H9 (cell line): ENCODE results near the gene SMYD1. TPM values are rescaled to one million over a fixed set of nuclear protein-coding genes. Genes with fewer than 3 reads are reported as not detected.

Experiments used
- DNase-seq: peaks from one replicate; pipeline ENCODE4 v3.0.0-alpha.2; 2017
- H2AFZ ChIP-seq: one replicate; pipeline ENCODE4 v1.6.1; 2013; ENCODE audit warnings: mild to moderate bottlenecking, low read length, control low read depth, moderate library complexity
- H2AK5ac ChIP-seq: 2 replicates; pipeline ENCODE4 v1.6.1; 2013; ENCODE audit warnings: low read length, control low read depth, mixed read lengths; ENCODE audit not compliant: insufficient read length
- H2BK120ac ChIP-seq: one replicate; pipeline ENCODE4 v1.6.1; 2013; ENCODE audit warnings: low read depth, mild to moderate bottlenecking, low read length, control low read depth, inconsistent platforms; ENCODE audit not compliant: poor library complexity, severe bottlenecking
- H2BK12ac ChIP-seq: 2 replicates; pipeline ENCODE4 v1.6.1; 2013; ENCODE audit warnings: low read length, control low read depth, mixed read lengths, low read depth; ENCODE audit not compliant: insufficient read length
- H2BK15ac ChIP-seq: 2 replicates; pipeline ENCODE4 v1.6.1; 2013; ENCODE audit warnings: low read depth, low read length, control low read depth
- H2BK20ac ChIP-seq: one replicate; pipeline ENCODE4 v1.6.1; 2013; ENCODE audit warnings: low read depth, mild to moderate bottlenecking, low read length, control low read depth, inconsistent platforms; ENCODE audit not compliant: poor library complexity, severe bottlenecking
- H2BK5ac ChIP-seq: 2 replicates; pipeline ENCODE4 v1.6.1; 2013; ENCODE audit warnings: low read length, control low read depth, mixed read lengths; ENCODE audit not compliant: insufficient read length
- H3K14ac ChIP-seq: 2 replicates; pipeline ENCODE4 v1.6.1; 2013; ENCODE audit warnings: low read length, control low read depth; ENCODE audit not compliant: insufficient read depth
- H3K18ac ChIP-seq: 2 replicates; pipeline ENCODE4 v1.6.1; 2013; ENCODE audit warnings: low read depth, mild to moderate bottlenecking, mixed read lengths, low read length, control low read depth; ENCODE audit not compliant: insufficient read length
- H3K23ac ChIP-seq: 2 replicates; pipeline ENCODE4 v1.6.1; 2013; ENCODE audit warnings: low read length, control low read depth, mixed read lengths, low read depth; ENCODE audit not compliant: insufficient read length
- H3K23me2 ChIP-seq: 2 replicates; pipeline ENCODE4 v1.6.1; 2013; ENCODE audit warnings: low read depth, mild to moderate bottlenecking, mixed read lengths, low read length, control low read depth; ENCODE audit not compliant: insufficient read length, poor library complexity, severe bottlenecking
- H3K27ac ChIP-seq: 2 replicates; pipeline ENCODE4 v1.5.1; 2013; ENCODE audit warnings: low read length, control low read depth, mixed read lengths, low read depth; ENCODE audit not compliant: insufficient read length
- H3K27me3 ChIP-seq: 2 replicates; pipeline ENCODE4 v1.6.1; 2013; ENCODE audit warnings: low read length, control low read depth, inconsistent platforms; ENCODE audit not compliant: insufficient read depth
- H3K4ac ChIP-seq: 2 replicates; pipeline ENCODE4 v1.6.1; 2013; ENCODE audit warnings: low read depth, mild to moderate bottlenecking, control low read depth, inconsistent platforms, low read length, moderate library complexity
- H3K4me1 ChIP-seq: 2 replicates; pipeline ENCODE4 v1.6.1; 2013; ENCODE audit warnings: low read length, control low read depth, inconsistent platforms; ENCODE audit not compliant: insufficient read depth
- H3K4me2 ChIP-seq: 2 replicates; pipeline ENCODE4 v1.6.1; 2013; ENCODE audit warnings: low read length, control low read depth, mixed read lengths; ENCODE audit not compliant: insufficient read length, insufficient read depth
- H3K56ac ChIP-seq: 2 replicates; pipeline ENCODE4 v1.6.1; 2013; ENCODE audit warnings: low read depth, mild to moderate bottlenecking, mixed read lengths, low read length, control low read depth; ENCODE audit not compliant: insufficient read length
- H3K79me1 ChIP-seq: 2 replicates; pipeline ENCODE4 v1.6.1; 2013; ENCODE audit warnings: low read depth, mild to moderate bottlenecking, moderate library complexity, low read length, control low read depth, inconsistent platforms; ENCODE audit not compliant: insufficient read depth, poor library complexity, severe bottlenecking
- H3K79me2 ChIP-seq: 2 replicates; pipeline ENCODE4 v1.6.1; 2013; ENCODE audit warnings: low read length, control low read depth, inconsistent platforms; ENCODE audit not compliant: insufficient read depth
- H3K9ac ChIP-seq: 2 replicates; pipeline ENCODE4 v1.6.1; 2013; ENCODE audit warnings: low read length, control low read depth, mixed read lengths; ENCODE audit not compliant: insufficient read length; ENCODE audit errors: extremely low read depth
- H3K9me3 ChIP-seq: one replicate; pipeline ENCODE4 v1.6.1; 2013; ENCODE audit warnings: low read depth, low read length, inconsistent platforms; ENCODE audit not compliant: control insufficient read depth
- H3T11ph ChIP-seq: one replicate; pipeline ENCODE4 v1.6.1; 2013; ENCODE audit warnings: mild to moderate bottlenecking, low read length, control low read depth, inconsistent platforms
- H4K20me1 ChIP-seq: one replicate; pipeline ENCODE4 v1.6.1; 2013; ENCODE audit not compliant: control insufficient read depth, insufficient read length, insufficient read depth
- H4K5ac ChIP-seq: 2 replicates; pipeline ENCODE4 v1.6.1; 2013; ENCODE audit warnings: low read depth, mild to moderate bottlenecking, mixed read lengths, low read length, control low read depth; ENCODE audit not compliant: insufficient read length
- H4K8ac ChIP-seq: replicated peaks from 2 replicates; pipeline ENCODE4 v1.6.1; 2013; ENCODE audit warnings: low read length, control low read depth, mixed read lengths, low read depth; ENCODE audit not compliant: insufficient read length
- H4K91ac ChIP-seq: 2 replicates; pipeline ENCODE4 v1.6.1; 2013; ENCODE audit warnings: low read depth, mild to moderate bottlenecking, moderate library complexity, mixed read lengths, low read length, control low read depth; ENCODE audit not compliant: insufficient read length
- H3K27ac Mint-ChIP-seq, 3 experiments: 2 replicates in 2 of 3; 3 replicates in 1 of 3; pipeline ENCODE4 v1.8.0; 2020 to 2021; ENCODE audit warnings: mixed read lengths in 3 of 3, mild to moderate bottlenecking in 1 of 3, moderate library complexity in 1 of 3
- H3K27me3 Mint-ChIP-seq: 2 replicates; pipeline ENCODE4 v1.8.0; 2021; ENCODE audit warnings: low read depth, mild to moderate bottlenecking, moderate library complexity, mixed read lengths
- H3K36me3 Mint-ChIP-seq, 3 experiments: 2 replicates in 2 of 3; 3 replicates in 1 of 3; pipeline ENCODE4 v1.8.0; 2020 to 2021; ENCODE audit warnings: low read depth in 3 of 3, mixed read lengths in 3 of 3; ENCODE audit not compliant: insufficient read depth in 1 of 3
- H3K4me1 Mint-ChIP-seq, 2 experiments: 2 replicates each; pipeline ENCODE4 v1.8.0; 2020; ENCODE audit warnings: mixed read lengths in 2 of 2
- H3K4me3 Mint-ChIP-seq, 2 experiments: 2 replicates in 1 of 2; 3 replicates in 1 of 2; pipeline ENCODE4 v1.8.0; 2020 to 2021; ENCODE audit warnings: mild to moderate bottlenecking in 2 of 2, mixed read lengths in 2 of 2, moderate library complexity in 1 of 2
- H3K9me3 Mint-ChIP-seq, 2 experiments: 2 replicates in 1 of 2; 3 replicates in 1 of 2; pipeline ENCODE4 v1.8.0; 2020; ENCODE audit warnings: mild to moderate bottlenecking in 2 of 2, mixed read lengths in 2 of 2, moderate library complexity in 1 of 2
- WGBS: extraction: QIAGEN DNeasy Blood & Tissue Kit; methylation state at CpG from one replicate; pipeline ENCODE4 v1.1.7; 2013; ENCODE audit warnings: missing lambda C conversion rate, low lambda C conversion rate, mixed read lengths; ENCODE audit not compliant: insufficient read length; ENCODE audit errors: extremely low coverage; 5-methylcytosine and 5-hydroxymethylcytosine counted together
- total RNA-seq: library from RNA; stranded (reverse); gene quantifications from 2 replicates; pipeline ENCODE4 v1.2.1, GENCODE V29; 2021
- TF ChIP-seq, protein P1 (sequence below): fragments of 200-600 bp; sonication (generic); conservative IDR thresholded peaks from 3 replicates; pipeline ENCODE4 v1.8.0; 2021; ENCODE audit warnings: antibody characterized with exemption, mild to moderate bottlenecking

SMYD1 gene
- total RNA-seq, 1 experiment from 2014 or later: not detected

DNA sequence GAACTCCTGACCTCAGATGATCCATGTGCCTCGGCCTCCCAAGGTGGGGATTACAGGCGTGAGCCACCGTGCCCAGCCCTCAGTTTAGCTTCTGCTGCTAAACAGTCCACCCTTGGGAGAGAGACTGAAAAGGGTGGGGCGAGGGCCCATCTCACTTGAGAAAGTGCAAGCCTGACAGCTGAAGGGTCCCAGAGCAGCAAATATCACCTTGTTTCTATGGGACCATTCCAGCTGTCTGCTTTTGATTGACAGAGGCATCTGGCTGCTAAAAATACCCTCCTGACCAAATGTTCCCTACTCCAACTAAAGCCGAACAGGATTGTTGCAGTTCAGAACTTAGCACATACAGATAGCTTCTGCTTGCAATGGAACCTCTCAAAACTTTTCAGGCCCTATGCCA is 436 bp upstream of the SMYD1 start:
- H4K5ac ChIP-seq: no peak overlapping the region
- no peak overlapping the region for H3K27ac ChIP-seq
- H3K14ac ChIP-seq: no peak overlapping the region
- Mint-ChIP-seq H3K9me3 (no peaks in the 10 kb centered on the region), H3K36me3 (no peaks in the 10 kb centered on the region), H3K4me1 (peaks cover 23 to 36% of the 10 kb centered on the region in 2 experiments), H3K27ac (peak overlapping the region in 1 of 3 experiments; percentile 17; a peak in 2 of 7 replicates), H3K27me3 (no peaks in the 10 kb centered on the region), H3K4me3 (no peak overlapping the region)
- no peak overlapping the region for H2BK12ac ChIP-seq
- no CpG with 5 or more reads among the region's 5 CpGs for WGBS
- H3K79me1 ChIP-seq: no peaks in the 10 kb centered on the region
- H3K27me3 ChIP-seq: no peaks in the 10 kb centered on the region
- H4K91ac ChIP-seq: no peak overlapping the region
- H2BK20ac ChIP-seq: no peak overlapping the region
- H2AFZ ChIP-seq: no peak overlapping the region
- H2BK15ac ChIP-seq: no peak overlapping the region
- no peak overlapping the region for H3T11ph ChIP-seq
- H3K56ac ChIP-seq: no peak overlapping the region
- H4K8ac ChIP-seq: no peak overlapping the region
- H3K4ac ChIP-seq: no peak overlapping the region
- TF ChIP-seq, protein P1, sequence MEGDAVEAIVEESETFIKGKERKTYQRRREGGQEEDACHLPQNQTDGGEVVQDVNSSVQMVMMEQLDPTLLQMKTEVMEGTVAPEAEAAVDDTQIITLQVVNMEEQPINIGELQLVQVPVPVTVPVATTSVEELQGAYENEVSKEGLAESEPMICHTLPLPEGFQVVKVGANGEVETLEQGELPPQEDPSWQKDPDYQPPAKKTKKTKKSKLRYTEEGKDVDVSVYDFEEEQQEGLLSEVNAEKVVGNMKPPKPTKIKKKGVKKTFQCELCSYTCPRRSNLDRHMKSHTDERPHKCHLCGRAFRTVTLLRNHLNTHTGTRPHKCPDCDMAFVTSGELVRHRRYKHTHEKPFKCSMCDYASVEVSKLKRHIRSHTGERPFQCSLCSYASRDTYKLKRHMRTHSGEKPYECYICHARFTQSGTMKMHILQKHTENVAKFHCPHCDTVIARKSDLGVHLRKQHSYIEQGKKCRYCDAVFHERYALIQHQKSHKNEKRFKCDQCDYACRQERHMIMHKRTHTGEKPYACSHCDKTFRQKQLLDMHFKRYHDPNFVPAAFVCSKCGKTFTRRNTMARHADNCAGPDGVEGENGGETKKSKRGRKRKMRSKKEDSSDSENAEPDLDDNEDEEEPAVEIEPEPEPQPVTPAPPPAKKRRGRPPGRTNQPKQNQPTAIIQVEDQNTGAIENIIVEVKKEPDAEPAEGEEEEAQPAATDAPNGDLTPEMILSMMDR: no peak
- H4K20me1 ChIP-seq: no peaks in the 10 kb centered on the region
- no peaks in the 10 kb centered on the region for H3K4me1 ChIP-seq
- H2BK120ac ChIP-seq: no peak overlapping the region
- no peak overlapping the region for H3K9ac ChIP-seq
- H3K23ac ChIP-seq: no peak overlapping the region
- no peak overlapping the region for H2AK5ac ChIP-seq
- H3K18ac ChIP-seq: no peak overlapping the region
- no peaks in the 10 kb centered on the region for H3K79me2 ChIP-seq
- H3K23me2 ChIP-seq: no peaks in the 10 kb centered on the region
- H3K9me3 ChIP-seq: no peaks in the 10 kb centered on the region
- no peak overlapping the region for H3K4me2 ChIP-seq
- DNase-seq: no peak
- H2BK5ac ChIP-seq: no peak overlapping the region
